HepG2 (cell line): ENCODE results near the gene ZKSCAN2.

Source experiments
- ETV5 ChIP-seq: IDR thresholded peaks from 2 replicates; pipeline ENCODE4 v1.6.1; 2018; ENCODE audit warnings: missing biosample characterization, missing genetic modification reagents, inconsistent platforms, borderline replicate concordance
- POLR2A ChIP-seq, 2 experiments: IDR thresholded peaks; 2 replicates each; pipeline ENCODE4 v1.6.1; 2011; ENCODE audit warnings: low read depth in 2 of 2, low read length in 2 of 2, mild to moderate bottlenecking in 1 of 2, moderate library complexity in 1 of 2; ENCODE audit not compliant: insufficient read depth in 1 of 2
- TF ChIP-seq, protein P1 (sequence below): sonication (generic); formaldehyde crosslinking; IDR thresholded peaks from 2 replicates; pipeline ENCODE4 v1.5.0; 2020; ENCODE audit warnings: missing genetic modification reagents
- TF ChIP-seq, protein P2 (sequence below): IDR thresholded peaks from 2 replicates; pipeline ENCODE4 v1.6.1; 2012; ENCODE audit warnings: inconsistent platforms

DNA sequence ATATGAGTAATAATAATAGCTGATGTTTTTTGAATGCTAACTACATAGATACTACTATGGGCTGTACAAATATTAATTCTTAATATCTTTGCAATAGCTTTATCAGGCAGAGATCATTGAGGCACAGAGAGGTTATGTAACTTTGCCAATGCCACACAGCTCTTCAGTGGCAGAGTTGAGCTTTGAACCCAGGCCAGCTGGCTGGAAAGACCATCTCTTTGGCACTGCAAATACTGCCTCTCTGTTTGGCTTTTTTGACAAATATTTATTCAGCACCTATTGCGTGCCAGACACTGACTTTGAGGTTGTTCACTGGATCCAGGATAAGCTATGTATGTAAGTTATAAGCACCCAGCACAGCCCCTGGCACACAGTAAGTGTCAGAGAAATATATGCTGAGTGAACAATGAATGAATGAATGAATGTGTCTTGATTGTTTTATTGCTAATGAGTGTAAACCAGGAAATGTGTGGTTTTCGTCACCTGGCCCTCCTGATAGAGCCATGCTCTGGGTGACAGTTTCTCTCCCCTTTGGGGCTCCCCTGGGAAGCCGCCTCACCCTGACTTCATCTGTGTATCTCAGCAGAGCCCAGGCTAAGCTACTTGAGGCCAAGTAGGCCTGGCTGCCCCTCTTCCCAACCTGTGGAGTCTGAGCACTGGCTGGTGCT lies 38.4 kb downstream of the ZKSCAN2 start:
- TF ChIP-seq POLR2A (IDR thresholded peaks at IDR 0.05; ENCODE audit: insufficient read depth in 1 of 2, low read depth in 2 of 2, low read length in 2 of 2) (no peak), ETV5 (CRISPR knock-in tag) (no peak)
- TF ChIP-seq, protein P1, sequence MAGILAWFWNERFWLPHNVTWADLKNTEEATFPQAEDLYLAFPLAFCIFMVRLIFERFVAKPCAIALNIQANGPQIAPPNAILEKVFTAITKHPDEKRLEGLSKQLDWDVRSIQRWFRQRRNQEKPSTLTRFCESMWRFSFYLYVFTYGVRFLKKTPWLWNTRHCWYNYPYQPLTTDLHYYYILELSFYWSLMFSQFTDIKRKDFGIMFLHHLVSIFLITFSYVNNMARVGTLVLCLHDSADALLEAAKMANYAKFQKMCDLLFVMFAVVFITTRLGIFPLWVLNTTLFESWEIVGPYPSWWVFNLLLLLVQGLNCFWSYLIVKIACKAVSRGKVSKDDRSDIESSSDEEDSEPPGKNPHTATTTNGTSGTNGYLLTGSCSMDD (CRISPR knock-in tag) = no peak
- TF ChIP-seq, protein P2, sequence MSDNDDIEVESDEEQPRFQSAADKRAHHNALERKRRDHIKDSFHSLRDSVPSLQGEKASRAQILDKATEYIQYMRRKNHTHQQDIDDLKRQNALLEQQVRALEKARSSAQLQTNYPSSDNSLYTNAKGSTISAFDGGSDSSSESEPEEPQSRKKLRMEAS = no peak
